Measurements from ENCODE around the gene KHK.

The KHK gene

DNA sequence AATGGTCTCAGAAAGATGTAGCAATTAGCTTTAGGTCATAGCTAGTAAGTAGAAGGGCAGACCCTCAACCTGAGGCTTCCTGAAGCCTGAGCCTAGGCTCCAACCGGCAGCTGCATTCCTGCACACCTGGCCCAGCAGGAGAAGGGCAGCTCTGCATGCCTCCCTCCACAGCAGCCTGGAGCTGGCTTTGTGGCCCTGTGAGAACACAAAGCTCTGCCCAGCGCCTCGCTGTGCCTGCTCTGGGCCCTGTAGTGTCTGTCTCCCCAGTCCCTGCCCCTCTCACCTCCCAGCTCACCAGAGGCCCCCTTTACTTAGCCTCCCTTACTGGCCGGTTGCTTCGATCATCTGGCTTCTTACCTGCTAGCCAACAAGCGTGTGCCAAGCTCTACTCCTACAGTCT, 47.1 kb upstream of the KHK start:
- no peak overlapping the region for H3K9ac ChIP-seq (ENCODE audit: low read length)
- no peak overlapping the region for H3K27ac ChIP-seq (ENCODE audit: low read depth, low read length, poor library complexity, severe bottlenecking)

DNA sequence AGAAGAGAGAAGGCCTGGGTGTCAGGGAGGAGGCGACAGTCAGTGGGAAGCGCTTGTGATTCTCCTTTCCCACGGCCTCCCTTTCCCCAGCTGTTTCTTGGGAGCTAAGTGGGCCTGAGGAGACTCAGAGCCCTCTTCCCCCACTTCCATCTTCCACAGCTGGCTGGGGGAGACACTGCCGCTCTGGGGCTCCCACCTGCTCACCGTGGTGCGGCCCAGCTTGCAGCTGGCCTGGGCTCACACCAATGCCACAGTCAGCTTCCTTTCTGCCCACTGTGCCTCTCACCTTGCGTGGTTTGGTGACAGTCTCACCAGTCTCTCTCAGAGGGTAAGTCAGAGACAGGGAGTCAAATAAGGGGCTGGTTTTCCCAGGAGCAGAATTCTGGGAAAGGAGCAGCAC, 46.7 kb upstream of the KHK start:
- H3K36me3 ChIP-seq (ENCODE audit: insufficient read depth, low read length) = peaks cover 79% of the 10 kb centered on the region
- no peak overlapping the region for H3K4me2 ChIP-seq (ENCODE audit: low read length)
- no peak overlapping the region for H3K9ac ChIP-seq (ENCODE audit: low read length)
- no peaks in the 10 kb centered on the region for H3K79me2 ChIP-seq (ENCODE audit: insufficient read depth, low read length)
- H3K9me3 ChIP-seq (ENCODE audit: low read length) = no peaks in the 10 kb centered on the region
- no peaks in the 10 kb centered on the region for H4K20me1 ChIP-seq (ENCODE audit: insufficient read depth, low read length)
- peaks cover 12% of the 10 kb centered on the region for H3K4me1 ChIP-seq (ENCODE audit: insufficient read depth, low read length, severe bottlenecking)
- no peaks in the 10 kb centered on the region for H3K27me3 ChIP-seq (ENCODE audit: insufficient read depth, low read length)
- no peak overlapping the region for H3K27ac ChIP-seq (ENCODE audit: low read depth, low read length, poor library complexity, severe bottlenecking)
- no peaks in the 10 kb centered on the region for H3F3A ChIP-seq (ENCODE audit: insufficient read depth, low read length)
- no peak for TF ChIP-seq EZH2 (IDR thresholded peaks at IDR 0.05; ENCODE audit: borderline replicate concordance, low read length)
- TF ChIP-seq, protein P1, sequence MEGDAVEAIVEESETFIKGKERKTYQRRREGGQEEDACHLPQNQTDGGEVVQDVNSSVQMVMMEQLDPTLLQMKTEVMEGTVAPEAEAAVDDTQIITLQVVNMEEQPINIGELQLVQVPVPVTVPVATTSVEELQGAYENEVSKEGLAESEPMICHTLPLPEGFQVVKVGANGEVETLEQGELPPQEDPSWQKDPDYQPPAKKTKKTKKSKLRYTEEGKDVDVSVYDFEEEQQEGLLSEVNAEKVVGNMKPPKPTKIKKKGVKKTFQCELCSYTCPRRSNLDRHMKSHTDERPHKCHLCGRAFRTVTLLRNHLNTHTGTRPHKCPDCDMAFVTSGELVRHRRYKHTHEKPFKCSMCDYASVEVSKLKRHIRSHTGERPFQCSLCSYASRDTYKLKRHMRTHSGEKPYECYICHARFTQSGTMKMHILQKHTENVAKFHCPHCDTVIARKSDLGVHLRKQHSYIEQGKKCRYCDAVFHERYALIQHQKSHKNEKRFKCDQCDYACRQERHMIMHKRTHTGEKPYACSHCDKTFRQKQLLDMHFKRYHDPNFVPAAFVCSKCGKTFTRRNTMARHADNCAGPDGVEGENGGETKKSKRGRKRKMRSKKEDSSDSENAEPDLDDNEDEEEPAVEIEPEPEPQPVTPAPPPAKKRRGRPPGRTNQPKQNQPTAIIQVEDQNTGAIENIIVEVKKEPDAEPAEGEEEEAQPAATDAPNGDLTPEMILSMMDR (IDR thresholded peaks at IDR 0.05; ENCODE audit: low read length) = no peak
- H3K4me3 ChIP-seq (ENCODE audit: low read depth, low read length, poor library complexity, severe bottlenecking) = no peak overlapping the region
- no peaks in the 10 kb centered on the region for H3K9me2 ChIP-seq (ENCODE audit: low read depth, low read length)
- H2AFZ ChIP-seq (ENCODE audit: low read length) = no peak overlapping the region

More for the DNA sequence above, 47.1 kb upstream of the KHK start:
- Histone ChIP-seq H3K4me2 (ENCODE audit: low read length) (no peak overlapping the region), H3K4me3 (ENCODE audit: low read depth, low read length, poor library complexity, severe bottlenecking) (no peak overlapping the region), H4K20me1 (ENCODE audit: insufficient read depth, low read length) (no peaks in the 10 kb centered on the region), H3F3A (ENCODE audit: insufficient read depth, low read length) (no peaks in the 10 kb centered on the region), H3K4me1 (ENCODE audit: insufficient read depth, low read length, severe bottlenecking) (peaks cover 12% of the 10 kb centered on the region), H3K9me2 (ENCODE audit: low read depth, low read length) (no peaks in the 10 kb centered on the region), H3K79me2 (ENCODE audit: insufficient read depth, low read length) (no peaks in the 10 kb centered on the region), H3K27me3 (ENCODE audit: insufficient read depth, low read length) (no peaks in the 10 kb centered on the region), H3K36me3 (ENCODE audit: insufficient read depth, low read length) (peaks cover 81% of the 10 kb centered on the region), H3K9me3 (ENCODE audit: low read length) (no peaks in the 10 kb centered on the region), H2AFZ (ENCODE audit: low read length) (no peak overlapping the region)
- no peak for TF ChIP-seq EZH2 (IDR thresholded peaks at IDR 0.05; ENCODE audit: borderline replicate concordance, low read length)
- TF ChIP-seq, protein P1 (IDR thresholded peaks at IDR 0.05; ENCODE audit: low read length) = no peak

DNA sequence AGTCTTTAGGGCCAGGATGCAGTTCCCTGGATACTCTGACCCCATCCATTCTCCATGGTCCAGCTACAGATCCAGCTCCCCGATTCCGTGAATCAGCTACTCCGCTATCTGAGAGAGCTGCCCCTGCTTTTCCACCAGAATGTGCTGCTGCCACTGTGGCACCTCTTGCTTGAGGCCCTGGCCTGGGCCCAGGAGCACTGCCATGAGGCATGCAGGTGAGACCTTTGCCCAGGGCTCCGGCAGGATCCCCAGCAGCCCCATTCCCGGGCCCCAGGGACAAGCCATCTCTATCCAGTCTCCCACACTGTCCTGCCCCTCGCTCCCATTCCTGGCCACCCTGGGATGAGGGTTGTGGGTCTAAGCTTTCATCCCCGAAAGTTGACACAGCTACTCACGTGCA, 46.3 kb upstream of the KHK start:
- no peaks in the 10 kb centered on the region for H3F3A ChIP-seq (ENCODE audit: insufficient read depth, low read length)
- H4K20me1 ChIP-seq (ENCODE audit: insufficient read depth, low read length) = no peaks in the 10 kb centered on the region
- H3K4me3 ChIP-seq (ENCODE audit: low read depth, low read length, poor library complexity, severe bottlenecking) = no peak overlapping the region
- TF ChIP-seq EZH2 (IDR thresholded peaks at IDR 0.05; ENCODE audit: borderline replicate concordance, low read length) = no peak
- TF ChIP-seq, protein P1 (IDR thresholded peaks at IDR 0.05; ENCODE audit: low read length) = no peak
- H2AFZ ChIP-seq (ENCODE audit: low read length) = no peak overlapping the region
- H3K27ac ChIP-seq (ENCODE audit: low read depth, low read length, poor library complexity, severe bottlenecking) = no peak overlapping the region
- no peaks in the 10 kb centered on the region for H3K79me2 ChIP-seq (ENCODE audit: insufficient read depth, low read length)
- peaks cover 75% of the 10 kb centered on the region for H3K36me3 ChIP-seq (ENCODE audit: insufficient read depth, low read length)
- no peak overlapping the region for H3K4me2 ChIP-seq (ENCODE audit: low read length)
- no peaks in the 10 kb centered on the region for H3K9me2 ChIP-seq (ENCODE audit: low read depth, low read length)
- H3K9me3 ChIP-seq (ENCODE audit: low read length) = no peaks in the 10 kb centered on the region
- H3K4me1 ChIP-seq (ENCODE audit: insufficient read depth, low read length, severe bottlenecking) = peaks cover 12% of the 10 kb centered on the region
- H3K27me3 ChIP-seq (ENCODE audit: insufficient read depth, low read length) = no peaks in the 10 kb centered on the region
- H3K9ac ChIP-seq (ENCODE audit: low read length) = no peak overlapping the region

All from OCI-LY1 (cell line).